T-cell (primary cell): ENCODE measurements around the gene MYH6. TPM values are rescaled to one million over a fixed set of nuclear protein-coding genes. Genes with fewer than 3 reads are reported as not detected.

Experiments used
- ATAC-seq, 4 experiments: fragments of 200-7000 bp in 3 of 4; fragments of 150-1000 bp in 1 of 4; cut with Tn5 transposase; replicated peaks in 1 of 4; 1 replicate in 3 of 4; 2 replicates in 1 of 4; pipeline ENCODE4 v1.10.0; 2021; ENCODE audit warnings: moderate library complexity in 3 of 4, mild to moderate bottlenecking in 2 of 4, moderate number of reproducible peaks in 1 of 4
- CTCF ChIA-PET, 2 donors: fragments of 300-600 bp; sonication (Branson Sonifier 250); formaldehyde crosslinking; loops; one replicate each; lab custom pipeline; 2022; ENCODE audit warnings: antibody characterized with exemption in 2 of 2; lab: Charles Lee
- POLR2A ChIA-PET, 2 donors: fragments of 300-600 bp; sonication (Branson Sonifier 250); formaldehyde crosslinking; loops; one replicate each; lab custom pipeline; 2022; ENCODE audit warnings: antibody characterized with exemption in 2 of 2; lab: Charles Lee
- DNase-seq, 35 experiments: peaks; one replicate each; pipeline versions ENCODE4 v3.0.0 to v3.0.0-alpha.2; 2013 to 2023
- H3K27ac ChIP-seq: one replicate; pipeline ENCODE4 v1.5.1; 2013; ENCODE audit warnings: low read length
- H3K27me3 ChIP-seq, 2 experiments: replicated peaks in 1 of 2; 1 replicate in 1 of 2; 2 replicates in 1 of 2; pipeline versions ENCODE4 v1.6.1 to v1.7.0; 2013; ENCODE audit warnings: low read length in 1 of 2, mixed read lengths in 1 of 2; ENCODE audit not compliant: control insufficient read depth in 2 of 2, insufficient read depth in 2 of 2; ENCODE audit errors: extremely low read depth in 1 of 2
- H3K36me3 ChIP-seq, 2 donors: 1 replicate in 1 of 2; 2 replicates in 1 of 2; pipeline versions ENCODE4 v1.6.1 to v1.7.0; 2013; ENCODE audit warnings: low read length in 1 of 2; ENCODE audit not compliant: control insufficient read depth in 2 of 2, insufficient read depth in 1 of 2; ENCODE audit errors: extremely low read depth in 1 of 2
- H3K4me1 ChIP-seq, 2 experiments: 1 replicate in 1 of 2; 2 replicates in 1 of 2; pipeline versions ENCODE4 v1.6.1 to v1.7.0; 2013; ENCODE audit warnings: low read length in 2 of 2, mixed read lengths in 1 of 2; ENCODE audit not compliant: insufficient read depth in 2 of 2, control insufficient read depth in 1 of 2; ENCODE audit errors: extremely low read depth in 1 of 2
- H3K4me3 ChIP-seq, 2 donors: 1 replicate in 1 of 2; 2 replicates in 1 of 2; pipeline versions ENCODE4 v1.5.1 to v1.7.0; 2013; ENCODE audit warnings: mild to moderate bottlenecking in 2 of 2, low read length in 1 of 2, moderate library complexity in 1 of 2; ENCODE audit not compliant: control insufficient read depth in 1 of 2; ENCODE audit errors: extremely low read depth in 1 of 2
- H3K9me3 ChIP-seq: 2 replicates; pipeline ENCODE4 v1.7.0; 2013
- H3K27ac Mint-ChIP-seq, 2 donors: one replicate each; pipeline ENCODE4 v1.8.0; 2020 to 2021; ENCODE audit warnings: mild to moderate bottlenecking in 2 of 2, mixed read lengths in 2 of 2
- H3K27me3 Mint-ChIP-seq, 2 donors: one replicate each; pipeline ENCODE4 v1.8.0; 2021 to 2022; ENCODE audit warnings: mixed read lengths in 2 of 2
- H3K36me3 Mint-ChIP-seq: one replicate; pipeline ENCODE4 v1.8.0; 2021; ENCODE audit warnings: mixed read lengths
- H3K4me1 Mint-ChIP-seq, 3 donors: one replicate each; pipeline ENCODE4 v1.8.0; 2020 to 2022; ENCODE audit warnings: mixed read lengths in 3 of 3, mild to moderate bottlenecking in 1 of 3
- H3K4me3 Mint-ChIP-seq, 3 donors: one replicate each; pipeline ENCODE4 v1.8.0; 2020 to 2022; ENCODE audit warnings: mild to moderate bottlenecking in 3 of 3, mixed read lengths in 3 of 3, moderate library complexity in 3 of 3
- H3K9me3 Mint-ChIP-seq, 3 donors: one replicate each; pipeline ENCODE4 v1.8.0; 2020 to 2022; ENCODE audit warnings: mixed read lengths in 3 of 3
- WGBS: methylation state at CpG from one replicate; pipeline ENCODE4 v1.1.5; 2013; ENCODE audit warnings: missing lambda C conversion rate; ENCODE audit not compliant: insufficient coverage; 5-methylcytosine and 5-hydroxymethylcytosine counted together
- total RNA-seq, 35 experiments: library from RNA in 6 of 35; stranded (reverse) in 6 of 35; fragments of 120-200 nt in 1 of 35; gene quantifications; one replicate each; pipeline versions ENCODE4 v1.2.1 to v1.2.4 and lab custom pipeline; 2013 to 2026

MYH6 gene
- total RNA-seq, 5 donors from 2014 or later (not counting 1 experiment from before 2014, with no cell fraction given) = not detected

- no peak overlapping the region for H3K27ac ChIP-seq
- H3K9me3 Mint-ChIP-seq = no peaks in the 10 kb centered on the region
- 84% methylated on average over 7 of the region's 12 CpGs for WGBS
- CTCF ChIA-PET = no interaction called here
- no peaks in the 10 kb centered on the region for H3K36me3 Mint-ChIP-seq
- POLR2A ChIA-PET = no interaction called here
- H3K4me3 Mint-ChIP-seq = no peak overlapping the region
- DNase-seq = no peak
- H3K27me3 ChIP-seq = peaks cover 0 to 45% of the 10 kb centered on the region in 2 experiments
- H3K4me1 Mint-ChIP-seq = peaks cover 0 to 4% (median 0%) of the 10 kb centered on the region in 3 donors
- H3K4me3 ChIP-seq = no peak overlapping the region
- H3K27me3 Mint-ChIP-seq = peaks cover 8 to 39% of the 10 kb centered on the region in 2 donors
- H3K9me3 ChIP-seq = no peaks in the 10 kb centered on the region
- no peak for ATAC-seq
- H3K4me1 ChIP-seq = no peaks in the 10 kb centered on the region
- no peak overlapping the region for H3K27ac Mint-ChIP-seq
- no peaks in the 10 kb centered on the region for H3K36me3 ChIP-seq
These were observed 49.4 kb downstream of the MYH6 start for GRCh38 chr14:23358553-23359166.

- ChIA-PET POLR2A (no interaction called here), CTCF (no interaction called here)
- no peaks in the 10 kb centered on the region for H3K4me1 ChIP-seq
- DNase-seq = no peak
- H3K4me1 Mint-ChIP-seq = peaks cover 1 to 10% (median 5%) of the 10 kb centered on the region in 3 donors
- 82% methylated on average over 3 of the region's 3 CpGs for WGBS
- H3K27ac ChIP-seq = no peak overlapping the region
- ATAC-seq = no peak
- H3K4me3 ChIP-seq = no peak overlapping the region
- H3K27me3 ChIP-seq = peaks cover 0 to 42% of the 10 kb centered on the region in 2 experiments
- H3K9me3 Mint-ChIP-seq = no peaks in the 10 kb centered on the region
- H3K36me3 Mint-ChIP-seq = no peaks in the 10 kb centered on the region
- no peaks in the 10 kb centered on the region for H3K36me3 ChIP-seq
- peaks cover 11 to 39% of the 10 kb centered on the region in 2 donors for H3K27me3 Mint-ChIP-seq
- H3K9me3 ChIP-seq = no peaks in the 10 kb centered on the region
- H3K27ac Mint-ChIP-seq = no peak overlapping the region
- no peak overlapping the region for H3K4me3 Mint-ChIP-seq
These were observed 50.0 kb downstream of the MYH6 start for GRCh38 chr14:23358042-23358441.

- H3K27ac Mint-ChIP-seq = no peak overlapping the region
- CTCF ChIA-PET = no interaction called here
- no peak for ATAC-seq
- no peaks in the 10 kb centered on the region for H3K9me3 Mint-ChIP-seq
- Histone ChIP-seq H3K27ac (no peak overlapping the region), H3K27me3 (peaks cover 0 to 46% of the 10 kb centered on the region in 2 experiments), H3K4me1 (peaks cover 0 to 3% of the 10 kb centered on the region in 2 experiments), H3K9me3 (no peaks in the 10 kb centered on the region), H3K4me3 (no peak overlapping the region), H3K36me3 (no peaks in the 10 kb centered on the region)
- H3K4me3 Mint-ChIP-seq = no peak overlapping the region
- 83% methylated on average over 8 of the region's 8 CpGs for WGBS
- H3K36me3 Mint-ChIP-seq = no peaks in the 10 kb centered on the region
- POLR2A ChIA-PET = no interaction called here
- peaks cover 11 to 40% of the 10 kb centered on the region in 2 donors for H3K27me3 Mint-ChIP-seq
- no peak for DNase-seq
- peaks cover 5 to 15% (median 8%) of the 10 kb centered on the region in 3 donors for H3K4me1 Mint-ChIP-seq
These were observed 50.8 kb downstream of the MYH6 start for GRCh38 chr14:23357261-23357660.

GRCh38 chr14:23356662-23357061 is 51.4 kb downstream of the MYH6 start:
- H3K4me3 Mint-ChIP-seq = no peak overlapping the region
- H3K36me3 ChIP-seq = no peaks in the 10 kb centered on the region
- H3K9me3 Mint-ChIP-seq = no peaks in the 10 kb centered on the region
- CTCF ChIA-PET = no interaction called here
- no peak overlapping the region for H3K4me3 ChIP-seq
- ATAC-seq (no peak), DNase-seq (no peak)
- no peak overlapping the region for H3K27ac ChIP-seq
- H3K36me3 Mint-ChIP-seq = no peaks in the 10 kb centered on the region
- H3K4me1 ChIP-seq = peaks cover 0 to 9% of the 10 kb centered on the region in 2 experiments
- peaks cover 11 to 40% of the 10 kb centered on the region in 2 donors for H3K27me3 Mint-ChIP-seq
- H3K9me3 ChIP-seq = no peaks in the 10 kb centered on the region
- no peak overlapping the region for H3K27ac Mint-ChIP-seq
- POLR2A ChIA-PET = no interaction called here
- H3K27me3 ChIP-seq = peaks cover 0 to 51% of the 10 kb centered on the region in 2 experiments
- H3K4me1 Mint-ChIP-seq = peaks cover 5 to 15% (median 8%) of the 10 kb centered on the region in 3 donors
- WGBS = 100% methylated on average over 1 of the region's 4 CpGs

- Mint-ChIP-seq H3K4me3 (no peak overlapping the region), H3K4me1 (peaks cover 9 to 19% (median 13%) of the 10 kb centered on the region in 3 donors), H3K36me3 (no peaks in the 10 kb centered on the region), H3K27me3 (peaks cover 13 to 45% of the 10 kb centered on the region in 2 donors), H3K27ac (no peak overlapping the region), H3K9me3 (no peaks in the 10 kb centered on the region)
- no peaks in the 10 kb centered on the region for H3K9me3 ChIP-seq
- no peak overlapping the region for H3K4me3 ChIP-seq
- DNase-seq (no peak), ATAC-seq (no peak)
- peaks cover 1 to 54% of the 10 kb centered on the region in 2 experiments for H3K27me3 ChIP-seq
- ChIA-PET CTCF (interaction anchor here in 1 of 2 donors (0.5 kb wide), 1 partner anchor 172 kb away, joined by 3 read pairs; no protein-coding TSS in a partner anchor), POLR2A (no interaction called here)
- 93% methylated on average over 3 of the region's 6 CpGs for WGBS
- no peaks in the 10 kb centered on the region for H3K36me3 ChIP-seq
- no peak overlapping the region for H3K27ac ChIP-seq
- peaks cover 0 to 11% of the 10 kb centered on the region in 2 experiments for H3K4me1 ChIP-seq
These were observed 52.1 kb downstream of the MYH6 start for GRCh38 chr14:23355871-23356435.

GRCh38 chr14:23354990-23355389 is 53.1 kb downstream of the MYH6 start:
- no peaks in the 10 kb centered on the region for H3K9me3 Mint-ChIP-seq
- Histone ChIP-seq H3K27ac (no peak overlapping the region), H3K9me3 (no peaks in the 10 kb centered on the region), H3K27me3 (peaks cover 4 to 47% of the 10 kb centered on the region in 2 experiments), H3K36me3 (no peaks in the 10 kb centered on the region), H3K4me1 (peaks cover 0 to 11% of the 10 kb centered on the region in 2 experiments), H3K4me3 (no peak overlapping the region)
- H3K27me3 Mint-ChIP-seq = peaks cover 17 to 46% of the 10 kb centered on the region in 2 donors
- H3K4me1 Mint-ChIP-seq = peaks cover 9 to 22% (median 18%) of the 10 kb centered on the region in 3 donors
- no peak for ATAC-seq
- no peak overlapping the region for H3K4me3 Mint-ChIP-seq
- no peak overlapping the region for H3K27ac Mint-ChIP-seq
- CTCF ChIA-PET = no interaction called here
- no peaks in the 10 kb centered on the region for H3K36me3 Mint-ChIP-seq
- DNase-seq = no peak
- 100% methylated on average over 2 of the region's 6 CpGs for WGBS
- POLR2A ChIA-PET = no interaction called here
